Astrocyte of the spinal cord (primary cell): Measurements from ENCODE around the gene LBP.
"Not testable (repeated sequence)": the region's sequence is repeated elsewhere in the genome, so short reads cannot be mapped to it uniquely, and the experiment has no call there.

Experiments used
- DNase-seq: peaks from one replicate; pipeline ENCODE4 v3.0.0; 2011; ENCODE audit warnings: low read depth, low spot score
- H3K4me3 ChIP-seq: 2 replicates; pipeline ENCODE4 v1.5.1; 2011; ENCODE audit warnings: low read depth, mild to moderate bottlenecking, low read length, moderate library complexity
- CTCF ChIP-seq: IDR thresholded peaks from 2 replicates; pipeline ENCODE4 v1.5.1; 2012; ENCODE audit warnings: low read depth, mild to moderate bottlenecking, low read length, inconsistent platforms
- in situ Hi-C: cut with HindIII; loops from 2 replicates; pipeline ENCODE4 v1.10.0; 2017; ENCODE audit warnings: low sequenced_read_pairs

LBP gene

GRCh38 chr20:38338849-38339520 is 7.3 kb upstream of the LBP start:
- in situ Hi-C loops: no loop called here
- no peak for DNase-seq

GRCh38 chr20:38339521-38339896 is 6.8 kb upstream of the LBP start:
- H3K4me3 ChIP-seq, DNase-seq, in situ Hi-C loops: not testable (repeated sequence)

More at GRCh38 chr20:38338849-38339520, 7.3 kb upstream of the LBP start:
- peak; percentile 28 for TF ChIP-seq CTCF
- H3K4me3 ChIP-seq: no peak overlapping the region

- no peak for TF ChIP-seq CTCF
- in situ Hi-C loops: no loop called here
- H3K4me3 ChIP-seq: no peak overlapping the region
- DNase-seq: no peak
These were observed 6.3 kb upstream of the LBP start for GRCh38 chr20:38339997-38340396.

- in situ Hi-C loops: no loop called here
- no peak for TF ChIP-seq CTCF
- no peak overlapping the region for H3K4me3 ChIP-seq
- DNase-seq: no peak
These were observed 5.6 kb upstream of the LBP start for GRCh38 chr20:38340693-38341092.

GRCh38 chr20:38342216-38342615 is 4.1 kb upstream of the LBP start:
- H3K4me3 ChIP-seq: no peak overlapping the region
- DNase-seq: no peak
- TF ChIP-seq CTCF: no peak
- in situ Hi-C loops: no loop called here

GRCh38 chr20:38342713-38343310 is 3.5 kb upstream of the LBP start:
- in situ Hi-C loops: no loop called here

More at GRCh38 chr20:38342713-38343310, 3.5 kb upstream of the LBP start:
- no peak for DNase-seq
- no peak overlapping the region for H3K4me3 ChIP-seq
- no peak for TF ChIP-seq CTCF
